Keratinocyte (primary cell): ENCODE data around the gene CLSTN3.

Experiments
- CTCF ChIP-seq, 3 experiments: IDR thresholded peaks in 1 of 3; conservative IDR thresholded peaks in 1 of 3; optimal IDR thresholded peaks in 1 of 3; 2 replicates in 2 of 3; 3 replicates in 1 of 3; pipeline versions ENCODE3 to v1.5.1; 2011; ENCODE audit warnings: low read length in 3 of 3, mild to moderate bottlenecking in 3 of 3, moderate library complexity in 2 of 3, control low read depth in 1 of 3, inconsistent platforms in 1 of 3; ENCODE audit not compliant: insufficient read depth in 2 of 3; ENCODE audit errors: extremely low read depth in 1 of 3
- EZH2 ChIP-seq: IDR thresholded peaks from one replicate; pipeline ENCODE4 v1.6.1; 2012; ENCODE audit warnings: inconsistent platforms, mild to moderate bottlenecking, low read length, moderate library complexity

GRCh38 chr12:7193674-7194073 lies 63.5 kb downstream of the CLSTN3 start:
- TF ChIP-seq CTCF (optimal IDR thresholded peaks at IDR 0.05 in 1 of 3, IDR thresholded peaks at IDR 0.05 in 1 of 3, conservative IDR thresholded peaks at IDR 0.05 in 1 of 3; ENCODE audit: extremely low read depth in 1 of 3, insufficient read depth in 2 of 3, low read length in 3 of 3): no peak
- no peak for TF ChIP-seq EZH2
